Ramos (cell line): ENCODE results near the gene LIN7C.

ENCODE experiments used
- in situ Hi-C: fragments of 300-500 bp; cut with MboI; formaldehyde crosslinking; loops from one replicate; pipeline ENCODE4 v1.14.3; 2022; ENCODE audit warnings: low sequenced_read_pairs; ENCODE audit not compliant: unreplicated experiment

Gene LIN7C

GRCh38 chr11:27512238-27512637 lies 5.7 kb upstream of the LIN7C start:
- in situ Hi-C loops: no loop called here

GRCh38 chr11:27509908-27510307 lies 3.3 kb upstream of the LIN7C start:
- in situ Hi-C loops: no loop called here

- in situ Hi-C loops: no loop called here
Measured at GRCh38 chr11:27507557-27508322, 1.2 kb upstream of the LIN7C start.

GRCh38 chr11:27505781-27506180 lies 788 bp downstream of the LIN7C start:
- in situ Hi-C loops: no loop called here

DNA sequence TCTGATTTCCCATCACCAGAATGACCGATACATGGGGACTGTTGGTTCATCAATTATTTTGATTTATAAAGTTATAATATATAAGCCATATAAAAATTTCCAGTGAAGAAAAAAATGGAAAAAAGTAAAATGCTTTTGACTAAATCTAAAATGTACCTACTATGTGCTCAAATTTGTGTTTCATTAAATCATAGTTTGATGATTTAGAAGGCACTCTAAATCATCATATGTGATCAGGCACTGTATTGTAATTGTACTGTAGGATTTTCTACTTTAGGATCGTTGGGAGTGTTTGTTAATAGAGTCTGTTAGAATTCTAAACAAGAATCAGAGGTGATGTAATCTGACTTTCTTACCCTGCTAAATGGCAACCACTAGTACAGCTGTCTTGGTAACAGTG lies 2.4 kb downstream of the LIN7C start:
- in situ Hi-C loops: no loop called here

- in situ Hi-C loops: no loop called here
Measured at GRCh38 chr11:27501100-27501499, 5.5 kb downstream of the LIN7C start.

- in situ Hi-C loops: loop anchor here (25.0 kb wide), 1 partner anchor 1211 kb away; no protein-coding TSS in a partner anchor
Measured at GRCh38 chr11:27497911-27498310, 8.7 kb downstream of the LIN7C start.

GRCh38 chr11:27497284-27497866 lies 9.2 kb downstream of the LIN7C start:
- in situ Hi-C loops: loop anchor here (25.0 kb wide), 1 partner anchor 1210 kb away; no protein-coding TSS in a partner anchor

- in situ Hi-C loops: loop anchor here (25.0 kb wide), 1 partner anchor 1209 kb away; no protein-coding TSS in a partner anchor
Measured at GRCh38 chr11:27496461-27496860, 10.1 kb downstream of the LIN7C start.

DNA sequence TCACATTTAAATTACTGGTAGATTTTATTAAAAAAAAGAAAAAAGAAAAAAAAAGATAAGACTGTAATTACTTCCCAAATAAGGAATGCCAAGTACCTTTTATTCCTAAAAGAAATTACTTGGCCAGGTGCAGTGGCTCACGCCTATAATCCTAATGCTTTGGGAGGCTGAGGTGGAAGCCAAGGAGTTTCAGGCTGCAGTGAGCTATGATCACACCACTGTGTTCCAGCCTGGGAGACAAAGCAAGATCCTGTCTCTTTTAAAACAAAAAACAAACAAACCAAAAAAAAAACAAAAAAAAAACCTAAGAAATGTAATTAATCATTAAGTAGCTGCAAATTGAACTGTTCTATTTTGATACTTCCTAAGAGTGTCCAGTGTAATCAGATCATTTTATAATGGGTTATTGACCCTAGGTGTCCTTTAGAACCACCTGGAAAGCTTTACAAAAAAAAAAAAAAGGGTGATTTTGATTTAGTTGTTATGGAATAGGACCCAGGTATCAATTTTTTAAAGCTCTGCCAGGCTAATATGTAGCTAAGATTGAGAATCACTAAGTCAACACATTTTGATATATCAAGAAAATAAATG lies 10.8 kb downstream of the LIN7C start:
- in situ Hi-C loops: loop anchor here (25.0 kb wide), 1 partner anchor 1209 kb away; no protein-coding TSS in a partner anchor

- in situ Hi-C loops: loop anchor here (25.0 kb wide), 1 partner anchor 1202 kb away; no protein-coding TSS in a partner anchor
Measured at GRCh38 chr11:27489092-27489491, 17.5 kb downstream of the LIN7C start.

DNA sequence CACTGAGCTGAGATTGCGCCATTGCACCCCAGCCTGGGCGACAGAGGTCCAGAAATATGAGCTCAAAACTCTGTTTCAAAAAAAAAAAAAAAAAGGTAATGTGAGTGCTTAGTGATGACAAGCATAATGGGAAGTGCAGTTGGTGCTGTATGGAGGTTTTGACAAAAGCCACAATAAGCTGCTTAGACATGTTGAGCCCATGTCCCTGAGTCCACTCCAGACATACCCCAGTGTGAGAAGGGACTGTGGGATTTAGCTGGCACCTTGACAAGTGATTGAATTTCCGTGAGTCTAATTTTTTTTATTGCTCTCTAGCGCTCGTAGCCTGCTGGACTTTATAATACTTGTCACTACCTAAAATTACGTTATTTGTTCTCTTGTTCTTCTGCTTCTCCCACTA lies 18.9 kb downstream of the LIN7C start:
- in situ Hi-C loops: loop anchor here (25.0 kb wide), 1 partner anchor 1200 kb away; no protein-coding TSS in a partner anchor

DNA sequence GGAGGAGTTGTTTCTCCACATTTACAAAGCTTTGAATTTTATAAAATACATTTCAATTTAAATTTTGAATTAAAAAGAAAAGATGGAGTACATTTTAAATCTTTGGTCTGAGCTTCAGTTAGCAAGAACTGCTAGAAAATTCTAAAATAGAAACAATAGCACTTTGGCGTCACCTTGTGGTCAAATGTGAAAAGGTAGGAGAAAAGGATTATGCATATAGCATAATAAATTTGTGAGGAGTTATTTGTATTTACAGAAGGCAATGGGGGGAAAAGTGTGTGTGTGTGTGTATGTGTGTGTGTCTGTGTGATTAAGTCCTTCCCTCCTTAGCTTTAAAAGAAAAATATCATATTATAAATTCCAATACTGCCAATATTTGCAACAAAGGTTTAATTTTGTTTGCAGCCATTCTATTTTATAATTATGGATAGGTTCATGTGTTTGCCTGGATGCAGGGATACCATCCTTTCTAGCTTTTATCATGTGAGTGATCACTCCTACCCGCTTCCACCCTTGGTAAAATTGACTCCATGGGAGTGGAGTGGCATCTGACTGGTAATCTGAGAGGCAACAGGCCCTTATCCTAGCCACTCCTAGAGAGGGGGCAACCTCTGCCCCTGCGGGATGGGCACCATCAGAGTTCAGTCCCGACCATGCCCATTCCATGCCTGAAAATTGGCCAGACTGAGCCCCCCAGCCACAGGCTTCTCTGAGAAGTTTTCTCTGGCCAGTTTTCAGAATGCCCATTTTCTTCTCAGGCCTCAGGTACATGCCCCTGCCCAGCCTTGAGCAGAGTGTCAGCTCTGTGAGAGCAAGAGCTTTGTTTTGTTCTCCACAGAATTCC lies 20.4 kb downstream of the LIN7C start:
- in situ Hi-C loops: loop anchor here (25.0 kb wide), 1 partner anchor 1199 kb away; no protein-coding TSS in a partner anchor

- in situ Hi-C loops: loop anchor here (25.0 kb wide), 1 partner anchor 1195 kb away; no protein-coding TSS in a partner anchor
Measured at GRCh38 chr11:27482793-27483192, 23.8 kb downstream of the LIN7C start.

DNA sequence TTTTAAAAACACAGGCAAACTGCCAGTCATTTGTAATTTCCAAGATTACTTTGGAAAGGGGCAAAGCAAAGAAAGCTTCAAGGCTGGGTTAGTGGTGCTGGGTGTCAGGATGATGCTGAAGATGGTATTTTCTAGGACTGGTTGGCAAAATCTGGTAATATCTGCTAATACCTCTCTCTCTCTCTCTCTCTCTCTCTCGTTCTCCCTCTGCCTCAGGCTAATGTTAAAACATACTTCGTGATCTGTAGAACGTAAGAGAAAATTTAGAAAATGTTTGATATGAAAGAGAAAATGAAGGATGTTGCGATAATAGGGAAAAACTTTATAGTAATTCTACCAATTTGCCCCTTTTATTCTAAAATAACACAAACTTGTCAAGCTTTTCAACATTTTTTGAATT lies 24.6 kb downstream of the LIN7C start:
- in situ Hi-C loops: loop anchor here (25.0 kb wide), 1 partner anchor 1195 kb away; no protein-coding TSS in a partner anchor

GRCh38 chr11:27477831-27478230 lies 28.7 kb downstream of the LIN7C start:
- in situ Hi-C loops: loop anchor here (25.0 kb wide), 1 partner anchor 1191 kb away; no protein-coding TSS in a partner anchor

GRCh38 chr11:27477243-27477642 lies 29.3 kb downstream of the LIN7C start:
- in situ Hi-C loops: loop anchor here (25.0 kb wide), 1 partner anchor 1190 kb away; no protein-coding TSS in a partner anchor

DNA sequence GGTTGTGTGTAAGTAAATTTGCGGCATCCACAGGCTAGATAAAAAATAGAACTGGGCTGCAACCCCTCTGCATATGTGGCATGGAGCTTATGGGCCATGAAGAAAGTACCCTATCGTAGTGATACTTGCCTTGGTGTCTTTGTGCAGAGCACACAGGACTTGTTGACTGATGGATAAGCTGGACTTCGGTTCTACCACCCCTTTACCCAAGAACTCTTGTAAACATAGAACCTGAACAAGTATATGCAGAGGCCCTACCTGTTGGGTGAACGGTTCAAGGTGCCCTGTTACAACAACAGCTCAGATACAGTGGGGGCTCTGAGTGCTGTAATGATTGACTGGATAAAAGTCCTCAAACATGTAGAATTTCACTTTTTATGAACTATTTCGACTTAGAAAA lies 30.9 kb downstream of the LIN7C start:
- in situ Hi-C loops: loop anchor here (25.0 kb wide), 1 partner anchor 1188 kb away; no protein-coding TSS in a partner anchor

DNA sequence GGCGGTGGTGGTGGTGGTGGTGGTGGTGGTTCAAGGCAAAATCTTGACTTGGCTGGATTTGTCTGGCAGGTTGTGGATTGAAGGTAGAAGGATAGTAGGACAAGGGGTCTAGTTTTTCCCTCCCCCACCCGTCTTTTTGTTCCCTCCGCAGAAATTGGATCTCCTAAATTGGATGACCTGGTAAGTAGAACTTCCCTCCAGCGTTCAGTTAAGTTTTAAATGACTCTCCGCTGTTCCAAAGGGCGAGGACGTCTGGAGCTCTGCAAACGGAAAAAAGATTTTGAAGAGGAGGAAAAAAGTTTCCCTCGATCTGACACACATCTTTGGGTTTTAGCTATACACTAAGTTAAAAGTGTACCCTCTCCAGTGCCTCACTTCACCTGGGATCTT lies 33.6 kb downstream of the LIN7C start:
- in situ Hi-C loops: no loop called here
